K562 (cell line): ENCODE measurements around the gene OR4B1. TPM values are rescaled to one million over a fixed set of nuclear protein-coding genes. Genes with fewer than 3 reads are reported as not detected.

Experiments used
- IRF1 ChIP-seq: sonication (generic); formaldehyde crosslinking; IDR thresholded peaks from 2 replicates; pipeline ENCODE4 v1.8.0; 2022; ENCODE audit warnings: missing genetic modification reagents, mild to moderate bottlenecking, borderline replicate concordance
- SAP30 ChIP-seq: fragments of 200-600 bp; sonication (generic); IDR thresholded peaks from 2 replicates; pipeline ENCODE4 v1.6.1; 2012; ENCODE audit warnings: borderline replicate concordance, low read depth, mild to moderate bottlenecking, moderate library complexity, low read length, control low read depth, inconsistent platforms; ENCODE audit not compliant: insufficient read depth, poor library complexity, severe bottlenecking
- polyA plus RNA-seq, 8 experiments: library from polyadenylated mRNA; depleted of rRNA in 4 of 8; stranded (reverse) in 5 of 8; unstranded in 3 of 8; fragments of >200 nt; fragmentation: Nextera tagmentation in 2 of 8; fragmentation: Illumina TruSeq in 1 of 8; extraction: Ambion mirVana in 2 of 8; extraction: Trizol in 1 of 8; gene quantifications; 2 replicates each; pipeline versions ENCODE4 v1.2.1 to v1.2.3, GENCODE V29; 2011 to 2014; ENCODE audit warnings: inconsistent platforms in 1 of 8, missing spikeins in 1 of 8
- total RNA-seq, 7 experiments: library from RNA; depleted of rRNA in 6 of 7; stranded (reverse); fragments of >200 nt in 6 of 7; fragmentation: Illumina TruSeq in 2 of 7; extraction: Trizol in 2 of 7; gene quantifications; 2 replicates each; pipeline versions ENCODE4 v1.2.1 to v1.2.3, GENCODE V29; 2011 to 2021; ENCODE audit warnings: low replicate concordance in 1 of 7

Gene OR4B1
- total and polyA plus RNA-seq, 9 of the 15 experiments (the other 6 are each of a cell fraction or from before 2014, with no cell fraction given) = not detected

- TF ChIP-seq IRF1 (CRISPR knock-in tag) (no peak), SAP30 (no peak)
These were observed 46.9 kb downstream of the OR4B1 start, which contains the start of gene OR4X1 (continued) for GRCh38 chr11:48263423-48263911.

Other genes starting within 250 kb of the OR4B1 start
- 3.8 and 5.0 TPM in 2 replicates for gene PTPRJ, start 236.3 kb upstream of the OR4B1 start, total RNA-seq (2014; rRNA removed)
- gene PTPRJ, start 236.3 kb upstream of the OR4B1 start, total RNA-seq (2014; rRNA removed; fragmentation: Illumina TruSeq; extraction: Trizol) = 6.7 and 7.1 TPM in 2 replicates
- gene PTPRJ, start 236.3 kb upstream of the OR4B1 start, total RNA-seq (2015; rRNA removed; fragmentation: Illumina TruSeq; extraction: Trizol) = 7.1 TPM in 2 replicates
- 10.2 and 10.7 TPM in 2 replicates for gene PTPRJ, start 236.3 kb upstream of the OR4B1 start, total RNA-seq (2021)
- gene PTPRJ, start 236.3 kb upstream of the OR4B1 start, polyA plus RNA-seq (2011; rRNA removed) = 3.8 and 4.8 TPM in 2 replicates
- 5.7 and 5.8 TPM in 2 replicates for gene PTPRJ, start 236.3 kb upstream of the OR4B1 start, polyA plus RNA-seq (2014; fragmentation: Illumina TruSeq; extraction: Trizol)
- under 1 TPM; 0.56 to 0.65 TPM for gene PTPRJ, start 236.3 kb upstream of the OR4B1 start, polyA plus RNA-seq (2014; fragmentation: Nextera tagmentation; extraction: Ambion mirVana)
- gene PTPRJ, start 236.3 kb upstream of the OR4B1 start, polyA plus RNA-seq (2014; rRNA removed) = 3.5 and 4.0 TPM in 2 replicates
- not detected in 2 replicates for gene OR4X2, start 28.3 kb downstream of the OR4B1 start, total RNA-seq (2014; rRNA removed)
- gene OR4X2, start 28.3 kb downstream of the OR4B1 start, total RNA-seq (2014; rRNA removed; fragmentation: Illumina TruSeq; extraction: Trizol) = not detected in 2 replicates
- gene OR4X2, start 28.3 kb downstream of the OR4B1 start, total RNA-seq (2015; rRNA removed; fragmentation: Illumina TruSeq; extraction: Trizol) = not detected in 2 replicates
- gene OR4X2, start 28.3 kb downstream of the OR4B1 start, total RNA-seq (2021) = not detected in 2 replicates
- not detected in 2 replicates for gene OR4X2, start 28.3 kb downstream of the OR4B1 start, polyA plus RNA-seq (2011; rRNA removed)
- not detected in 2 replicates for gene OR4X2, start 28.3 kb downstream of the OR4B1 start, polyA plus RNA-seq (2014; fragmentation: Illumina TruSeq; extraction: Trizol)
- gene OR4X2, start 28.3 kb downstream of the OR4B1 start, polyA plus RNA-seq (2014; fragmentation: Nextera tagmentation; extraction: Ambion mirVana) = not detected
- gene OR4X2, start 28.3 kb downstream of the OR4B1 start, polyA plus RNA-seq (2014; rRNA removed) = not detected in 2 replicates
- not detected in 2 replicates for gene OR4X1, start 47.1 kb downstream of the OR4B1 start, total RNA-seq (2014; rRNA removed)
- not detected in 2 replicates for gene OR4X1, start 47.1 kb downstream of the OR4B1 start, total RNA-seq (2014; rRNA removed; fragmentation: Illumina TruSeq; extraction: Trizol)
- not detected in 2 replicates for gene OR4X1, start 47.1 kb downstream of the OR4B1 start, total RNA-seq (2015; rRNA removed; fragmentation: Illumina TruSeq; extraction: Trizol)
- not detected in 2 replicates for gene OR4X1, start 47.1 kb downstream of the OR4B1 start, total RNA-seq (2021)
- not detected in 2 replicates for gene OR4X1, start 47.1 kb downstream of the OR4B1 start, polyA plus RNA-seq (2011; rRNA removed)
- not detected in 2 replicates for gene OR4X1, start 47.1 kb downstream of the OR4B1 start, polyA plus RNA-seq (2014; fragmentation: Illumina TruSeq; extraction: Trizol)
- gene OR4X1, start 47.1 kb downstream of the OR4B1 start, polyA plus RNA-seq (2014; fragmentation: Nextera tagmentation; extraction: Ambion mirVana) = not detected
- gene OR4X1, start 47.1 kb downstream of the OR4B1 start, polyA plus RNA-seq (2014; rRNA removed) = not detected in 2 replicates
- not detected in 2 replicates for gene OR4S1, start 89.4 kb downstream of the OR4B1 start, total RNA-seq (2014; rRNA removed)
- gene OR4S1, start 89.4 kb downstream of the OR4B1 start, total RNA-seq (2014; rRNA removed; fragmentation: Illumina TruSeq; extraction: Trizol) = not detected in 2 replicates
- not detected in 2 replicates for gene OR4S1, start 89.4 kb downstream of the OR4B1 start, total RNA-seq (2015; rRNA removed; fragmentation: Illumina TruSeq; extraction: Trizol)
- gene OR4S1, start 89.4 kb downstream of the OR4B1 start, total RNA-seq (2021) = not detected in 2 replicates
- not detected in 2 replicates for gene OR4S1, start 89.4 kb downstream of the OR4B1 start, polyA plus RNA-seq (2011; rRNA removed)
- not detected in 2 replicates for gene OR4S1, start 89.4 kb downstream of the OR4B1 start, polyA plus RNA-seq (2014; fragmentation: Illumina TruSeq; extraction: Trizol)
- not detected for gene OR4S1, start 89.4 kb downstream of the OR4B1 start, polyA plus RNA-seq (2014; fragmentation: Nextera tagmentation; extraction: Ambion mirVana)
- not detected in 2 replicates for gene OR4S1, start 89.4 kb downstream of the OR4B1 start, polyA plus RNA-seq (2014; rRNA removed)
- not detected in 2 replicates for gene OR4C3, start 108.1 kb downstream of the OR4B1 start, total RNA-seq (2014; rRNA removed)
- gene OR4C3, start 108.1 kb downstream of the OR4B1 start, total RNA-seq (2014; rRNA removed; fragmentation: Illumina TruSeq; extraction: Trizol) = not detected in 2 replicates
- gene OR4C3, start 108.1 kb downstream of the OR4B1 start, total RNA-seq (2015; rRNA removed; fragmentation: Illumina TruSeq; extraction: Trizol) = not detected in 2 replicates
- not detected in 2 replicates for gene OR4C3, start 108.1 kb downstream of the OR4B1 start, total RNA-seq (2021)
- gene OR4C3, start 108.1 kb downstream of the OR4B1 start, polyA plus RNA-seq (2011; rRNA removed) = not detected in 2 replicates
- not detected in 2 replicates for gene OR4C3, start 108.1 kb downstream of the OR4B1 start, polyA plus RNA-seq (2014; fragmentation: Illumina TruSeq; extraction: Trizol)
- gene OR4C3, start 108.1 kb downstream of the OR4B1 start, polyA plus RNA-seq (2014; fragmentation: Nextera tagmentation; extraction: Ambion mirVana) = not detected
- gene OR4C3, start 108.1 kb downstream of the OR4B1 start, polyA plus RNA-seq (2014; rRNA removed) = not detected in 2 replicates
- not detected in 2 replicates for gene OR4C5, start 149.7 kb downstream of the OR4B1 start, total RNA-seq (2014; rRNA removed)
- not detected in 2 replicates for gene OR4C5, start 149.7 kb downstream of the OR4B1 start, total RNA-seq (2014; rRNA removed; fragmentation: Illumina TruSeq; extraction: Trizol)
- not detected in 2 replicates for gene OR4C5, start 149.7 kb downstream of the OR4B1 start, total RNA-seq (2015; rRNA removed; fragmentation: Illumina TruSeq; extraction: Trizol)
- not detected in 2 replicates for gene OR4C5, start 149.7 kb downstream of the OR4B1 start, total RNA-seq (2021)
- gene OR4C5, start 149.7 kb downstream of the OR4B1 start, polyA plus RNA-seq (2011; rRNA removed) = not detected in 2 replicates
- gene OR4C5, start 149.7 kb downstream of the OR4B1 start, polyA plus RNA-seq (2014; fragmentation: Illumina TruSeq; extraction: Trizol) = not detected in 2 replicates
- not detected for gene OR4C5, start 149.7 kb downstream of the OR4B1 start, polyA plus RNA-seq (2014; fragmentation: Nextera tagmentation; extraction: Ambion mirVana)
- not detected in 2 replicates for gene OR4C5, start 149.7 kb downstream of the OR4B1 start, polyA plus RNA-seq (2014; rRNA removed)